IPS-NIHi7 (cell line): ENCODE data around the gene NLN.
"Not testable (repeated sequence)": the region's sequence is repeated elsewhere in the genome, so short reads cannot be mapped to it uniquely, and the experiment has no call there.

Experiments used
- DNase-seq: peaks from one replicate; pipeline ENCODE4 v3.0.0; 2012; ENCODE audit warnings: mixed read lengths; ENCODE audit errors: extremely low spot score

NLN gene

GRCh38 chr5:65732046-65732445, 10.0 kb downstream of the NLN start:
- not testable (repeated sequence) for DNase-seq

DNA sequence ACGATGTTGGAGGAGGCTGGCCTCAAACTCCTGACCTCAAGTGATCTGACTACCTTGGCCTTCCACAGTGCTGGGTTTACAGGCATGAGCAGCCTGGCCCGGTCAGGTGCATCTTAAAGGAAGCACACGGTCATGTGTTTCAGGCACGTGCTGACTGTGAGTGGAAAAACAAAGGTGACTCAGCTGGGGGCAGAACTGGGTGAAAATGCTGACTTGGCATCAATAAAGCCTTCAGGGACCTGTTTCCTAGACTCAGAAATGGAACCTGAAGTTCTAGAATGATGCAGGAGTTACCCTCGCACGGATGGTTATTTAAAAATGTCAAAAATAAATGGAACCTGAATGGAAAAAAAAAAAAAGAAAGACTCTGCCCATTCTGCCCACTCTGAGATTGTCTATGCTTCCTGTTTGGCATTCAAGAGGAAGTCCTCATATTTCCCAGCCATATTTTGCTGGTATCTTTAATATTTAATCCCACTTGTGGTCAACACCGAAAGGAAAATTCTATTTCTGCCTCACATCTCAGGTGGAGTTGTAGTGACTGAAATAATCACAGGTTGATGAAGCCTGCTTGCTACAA, 12.3 kb downstream of the NLN start:
- not testable (repeated sequence) for DNase-seq

GRCh38 chr5:65734921-65735320, 12.9 kb downstream of the NLN start:
- DNase-seq: no peak

DNA sequence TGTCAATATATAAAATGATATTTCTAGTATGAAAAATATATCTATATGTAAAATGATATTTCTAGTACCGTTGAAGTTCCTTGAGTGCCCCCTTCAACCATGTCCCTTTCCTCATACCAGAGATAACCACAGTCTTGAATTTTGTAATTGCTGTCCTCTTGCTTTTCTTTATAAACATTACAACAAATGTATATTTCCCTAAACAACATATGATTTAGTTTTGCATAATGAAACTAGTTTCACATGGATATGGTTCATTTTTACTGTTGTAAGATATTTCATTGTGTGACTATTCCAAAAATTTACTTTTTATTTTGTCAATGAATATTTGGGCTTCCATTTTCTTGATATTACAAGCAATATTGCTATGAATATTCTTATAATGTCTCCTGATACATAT, 14.0 kb downstream of the NLN start:
- no peak for DNase-seq

DNA sequence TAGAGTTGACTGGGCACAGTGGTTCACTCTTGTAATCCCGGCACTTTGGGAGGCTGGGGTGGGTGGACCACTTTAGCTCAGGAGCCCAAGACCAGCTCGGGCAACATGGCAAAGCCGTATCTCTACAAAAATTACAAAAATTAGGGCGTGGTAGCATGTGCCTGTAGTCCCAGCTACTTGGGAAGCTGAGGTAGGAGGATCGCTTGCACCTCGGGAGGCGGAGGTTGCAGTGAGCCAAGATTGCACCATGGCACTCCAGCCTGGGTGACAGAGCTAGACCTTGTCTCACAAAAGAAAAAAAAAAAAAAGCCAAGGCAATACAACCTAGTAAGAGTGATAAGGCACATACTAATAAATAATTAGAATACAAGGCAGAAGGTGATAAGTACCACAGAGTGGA, 15.8 kb downstream of the NLN start:
- no peak for DNase-seq

- DNase-seq: no peak
These were observed 16.3 kb downstream of the NLN start for GRCh38 chr5:65738305-65738704.

DNA sequence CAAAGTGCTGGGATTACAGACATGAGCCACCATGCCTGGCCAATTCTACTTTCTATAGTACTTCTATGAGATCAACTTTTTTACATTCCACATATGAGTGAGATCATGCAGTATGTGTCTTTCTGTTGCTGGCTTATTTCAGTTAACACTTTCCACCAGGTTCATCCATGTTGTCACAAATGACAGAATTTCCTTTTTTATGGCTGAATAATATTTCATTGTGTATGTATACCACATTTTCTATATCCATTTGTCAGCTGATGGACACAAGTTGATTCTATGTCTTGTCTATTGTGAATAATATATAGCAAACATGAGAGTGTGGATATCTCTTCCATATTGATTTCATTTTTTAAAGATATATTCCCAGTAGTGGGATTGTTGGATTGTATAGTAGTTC, 17.2 kb downstream of the NLN start:
- DNase-seq: no peak

DNA sequence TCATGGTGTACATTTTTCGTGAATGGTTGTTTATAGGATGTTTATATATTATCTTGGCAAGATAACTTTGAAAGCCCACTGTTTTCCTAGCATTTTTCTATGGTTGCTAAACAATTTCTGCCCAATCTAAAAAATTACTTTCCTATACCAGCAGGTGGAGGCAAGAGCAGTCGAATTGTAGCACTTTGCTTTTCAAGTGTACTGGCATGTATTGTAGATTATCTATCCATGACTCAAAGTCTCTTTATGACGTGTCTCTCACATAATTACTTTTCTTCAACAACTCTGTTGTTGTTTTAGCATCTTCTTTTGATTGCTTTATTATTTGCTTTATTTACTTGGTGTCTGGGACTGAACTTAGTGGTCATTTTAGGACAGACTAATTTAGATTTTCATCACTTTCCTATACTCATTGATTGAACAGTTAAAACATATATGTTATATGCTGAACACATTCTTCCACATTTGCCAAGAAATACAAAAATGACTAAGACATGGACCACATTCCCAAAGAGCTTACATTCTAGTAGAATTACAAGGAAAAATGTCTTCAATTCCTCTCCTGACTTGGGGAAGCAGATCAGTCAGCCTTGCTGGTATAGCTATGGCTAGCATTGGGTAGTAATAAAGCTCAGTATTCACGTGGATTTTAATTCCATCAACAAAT, 20.7 kb downstream of the NLN start:
- peak; percentile 31 for DNase-seq

GRCh38 chr5:65749221-65749844, 27.3 kb downstream of the NLN start:
- DNase-seq: no peak

GRCh38 chr5:65749956-65750355, 28.0 kb downstream of the NLN start:
- no peak for DNase-seq

DNA sequence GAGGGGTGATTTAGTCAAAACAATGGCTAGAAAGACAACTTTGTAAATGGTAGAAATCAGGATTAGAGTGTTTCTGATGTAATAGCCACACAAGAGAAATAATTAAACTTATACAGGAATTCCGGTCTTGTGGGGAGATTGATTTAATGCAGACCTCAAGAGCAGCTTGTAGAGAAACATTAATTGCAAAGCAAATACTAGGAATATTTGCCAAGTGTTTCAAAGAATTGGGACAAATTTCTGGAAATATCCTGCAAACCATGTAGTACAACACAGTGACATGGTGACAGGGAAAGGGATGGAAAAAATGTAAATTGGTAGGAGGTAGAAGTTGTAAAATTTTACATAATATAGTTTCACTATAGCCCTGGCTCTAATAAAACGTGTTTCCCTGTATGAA, 28.9 kb downstream of the NLN start:
- no peak for DNase-seq

GRCh38 chr5:65753189-65753588, 31.2 kb downstream of the NLN start:
- no peak for DNase-seq

GRCh38 chr5:65758546-65759144, 36.6 kb downstream of the NLN start:
- DNase-seq: no peak

GRCh38 chr5:65760504-65761275, 38.7 kb downstream of the NLN start:
- DNase-seq: no peak

- DNase-seq: no peak
These were observed 40.2 kb downstream of the NLN start for GRCh38 chr5:65762234-65762633.

DNA sequence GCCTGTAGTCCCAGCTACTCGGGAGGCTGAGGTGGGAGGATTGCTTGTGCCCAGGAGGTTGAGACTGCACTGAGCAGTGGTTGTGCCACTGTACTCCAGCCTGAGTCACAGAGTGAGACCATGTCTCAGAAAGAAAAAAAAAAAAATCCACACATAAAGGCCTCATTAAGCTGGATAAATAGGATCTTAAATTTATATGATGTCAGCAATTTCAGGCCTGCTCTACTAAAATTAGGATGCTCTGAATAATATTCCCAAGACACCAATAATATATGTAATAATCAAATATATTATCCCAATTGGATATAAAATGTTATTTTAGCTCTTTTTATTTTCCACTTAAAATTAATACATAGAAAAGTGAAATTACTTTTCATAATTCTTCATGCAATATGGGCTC, 43.6 kb downstream of the NLN start:
- no peak for DNase-seq

DNA sequence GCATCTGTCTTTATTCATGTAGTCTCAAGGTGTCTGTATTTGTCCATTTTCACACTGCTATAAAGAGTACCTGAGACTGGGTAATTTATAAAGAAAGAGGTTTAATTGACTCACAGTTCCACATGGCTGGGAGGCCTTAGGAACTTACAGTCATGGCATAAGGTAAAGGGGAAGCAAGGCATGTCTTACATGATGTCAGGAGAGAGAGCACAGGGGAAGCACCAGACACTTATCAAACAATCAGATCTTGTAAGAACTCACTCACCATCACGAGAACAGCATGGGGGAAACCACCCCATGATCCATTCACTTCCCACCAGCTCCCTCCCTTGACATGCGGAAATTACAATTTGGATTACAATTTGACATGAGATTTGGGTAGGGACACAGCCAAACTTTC, 44.2 kb downstream of the NLN start:
- no peak for DNase-seq

DNA sequence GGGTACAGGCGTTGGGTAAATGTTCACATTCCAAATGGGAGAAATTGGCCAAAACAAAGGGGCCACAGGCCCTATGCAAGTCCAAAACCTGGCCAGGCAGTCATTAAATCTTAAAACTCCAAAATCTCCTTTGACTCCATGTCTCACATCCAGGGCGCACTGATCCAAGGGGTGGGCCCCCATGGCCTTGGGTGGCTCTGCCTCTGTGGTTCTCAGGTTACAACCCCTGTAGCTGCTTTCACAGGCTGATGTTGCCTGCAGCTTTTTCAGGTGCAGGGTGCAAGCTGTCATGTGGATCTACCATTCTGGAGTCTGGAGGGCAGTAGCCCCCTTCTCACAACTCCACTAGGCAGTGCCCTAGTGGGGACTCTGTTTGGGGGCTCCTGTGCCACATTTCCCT, 44.8 kb downstream of the NLN start:
- DNase-seq: no peak

DNA sequence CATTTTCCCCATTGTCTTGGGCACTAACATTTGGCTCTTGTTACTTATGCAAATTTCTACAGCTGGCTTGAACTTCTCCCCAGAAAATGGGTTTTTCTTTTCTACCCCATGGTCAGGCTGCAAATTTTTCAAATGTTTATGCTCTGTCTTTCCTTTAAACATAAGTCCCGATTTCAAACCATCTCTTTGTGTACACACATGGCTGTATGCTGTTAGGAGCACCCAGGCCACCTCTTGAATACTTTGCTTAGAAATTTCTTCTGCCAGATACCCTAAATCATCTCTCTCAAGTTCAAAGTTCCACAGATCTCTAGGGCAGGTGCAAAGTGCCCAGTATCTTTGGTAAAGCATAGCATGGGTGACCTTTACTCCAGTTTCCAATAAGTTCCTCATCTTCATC, 45.6 kb downstream of the NLN start:
- no peak for DNase-seq

- no peak for DNase-seq
These were observed 46.8 kb downstream of the NLN start for GRCh38 chr5:65768723-65769346.

GRCh38 chr5:65769539-65769938, 47.5 kb downstream of the NLN start:
- DNase-seq: no peak

DNA sequence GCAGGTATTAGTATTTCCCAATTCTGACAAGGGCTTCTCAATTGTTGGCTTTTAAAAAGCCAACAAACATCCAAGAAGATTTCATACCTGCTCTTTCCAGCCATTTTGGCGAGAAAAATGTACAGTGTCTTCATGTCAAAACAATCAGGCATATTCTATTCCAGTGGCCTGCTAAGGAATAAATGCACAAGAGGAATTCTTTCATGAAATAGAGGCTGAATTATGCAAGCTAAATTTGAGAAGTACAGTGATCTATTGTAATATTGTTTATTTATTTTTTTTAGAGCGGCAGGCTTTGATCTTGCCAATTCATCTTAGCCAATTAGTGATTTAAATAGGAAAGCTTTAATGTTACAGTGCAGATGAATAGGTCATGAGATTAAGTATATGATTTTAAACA, 49.3 kb downstream of the NLN start:
- DNase-seq: no peak
